COLO829 (cell line): Measurements from ENCODE around the gene SVIL.
"Not testable (repeated sequence)": the region's sequence is repeated elsewhere in the genome, so short reads cannot be mapped to it uniquely, and the experiment has no call there.

Experiments used
- DNase-seq: peaks from one replicate; pipeline ENCODE4 v3.0.0; 2012; ENCODE audit warnings: low spot score

The SVIL gene

GRCh38 chr10:29648983-29649268, 14.2 kb upstream of the SVIL start:
- DNase-seq, result no peak

- DNase-seq, result no peak
These were observed 13.6 kb upstream of the SVIL start for GRCh38 chr10:29648114-29648982.

- DNase-seq, result no peak
These were observed 12.7 kb upstream of the SVIL start for GRCh38 chr10:29647478-29647877.

- no peak for DNase-seq
These were observed 12.2 kb upstream of the SVIL start for GRCh38 chr10:29646960-29647461.

DNA sequence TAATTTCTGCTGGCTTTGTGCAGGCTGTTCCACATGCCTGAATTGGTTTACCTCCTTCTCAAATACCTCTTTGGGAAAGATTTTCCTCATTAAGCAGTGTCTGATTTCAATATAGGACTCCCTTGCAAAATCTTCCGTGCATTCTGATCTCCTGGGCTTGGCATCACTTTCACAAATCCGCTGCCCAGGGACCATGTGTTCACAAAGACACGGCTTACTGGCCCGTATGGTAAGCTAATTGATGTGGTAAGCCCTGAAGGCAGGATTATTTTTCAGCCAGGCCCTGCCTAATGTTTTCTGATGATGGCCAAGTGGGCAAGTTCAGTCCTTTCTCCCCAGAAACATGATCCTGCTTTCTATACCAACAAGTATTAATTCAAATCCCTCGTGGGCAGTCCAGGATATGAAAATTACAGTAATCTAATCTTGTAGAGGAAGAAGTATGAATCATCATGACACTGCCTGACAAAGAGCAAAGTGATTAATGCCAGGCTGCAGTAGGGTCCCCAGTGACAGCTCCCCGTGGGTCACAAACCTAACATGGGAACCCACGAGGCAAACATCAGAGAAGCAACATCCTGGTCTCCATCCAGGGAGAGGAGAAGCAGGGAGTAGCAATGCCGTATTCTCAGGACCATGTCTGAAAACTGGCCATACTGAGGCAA, 11.6 kb upstream of the SVIL start:
- DNase-seq, result peak; percentile 85

- DNase-seq, result no peak
These were observed 9.2 kb upstream of the SVIL start for GRCh38 chr10:29643771-29644501.

DNA sequence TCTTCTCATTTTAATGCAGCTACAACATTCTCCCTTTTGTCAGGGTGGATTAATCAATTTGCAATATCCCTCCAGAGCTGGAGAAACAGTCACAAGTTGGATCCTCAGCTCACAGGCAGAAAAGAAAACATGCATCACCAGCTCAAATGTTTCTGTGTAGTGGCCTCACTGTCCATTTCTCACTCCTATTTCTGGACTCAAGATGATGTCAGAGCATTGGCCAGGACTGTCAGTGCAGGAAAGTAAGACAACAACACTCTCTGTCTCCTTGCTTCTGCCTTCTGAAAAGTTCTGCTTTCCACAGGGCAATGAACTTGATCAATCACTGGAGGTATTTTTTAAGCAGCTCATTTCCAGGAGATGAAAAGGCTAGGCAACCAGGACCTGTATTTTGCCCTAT, 8.2 kb upstream of the SVIL start:
- no peak for DNase-seq

- DNase-seq, result no peak
These were observed 2.8 kb upstream of the SVIL start for GRCh38 chr10:29637537-29637936.

GRCh38 chr10:29636178-29636577, 1.4 kb upstream of the SVIL start:
- DNase-seq, result peak; percentile 52

DNA sequence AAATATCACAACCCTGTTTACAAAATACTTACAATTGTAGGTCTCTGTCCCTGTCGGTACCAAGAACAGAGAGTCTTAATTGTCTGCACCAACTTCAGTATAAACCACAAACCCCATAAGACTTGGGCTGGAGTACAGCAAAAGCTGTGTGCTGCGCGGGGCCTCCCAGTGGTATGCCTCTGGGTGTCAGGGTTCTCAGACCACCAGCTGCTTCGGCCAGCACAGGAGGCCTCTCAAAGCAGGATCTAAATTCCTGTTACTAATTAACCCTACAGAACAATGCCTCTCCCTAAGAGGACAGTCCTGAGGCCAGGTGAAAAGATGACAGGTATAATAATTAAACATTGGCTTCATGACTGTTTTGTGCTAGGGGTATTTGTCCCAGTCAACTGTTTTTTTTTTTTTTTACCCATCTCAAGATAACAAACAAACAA, 957 bp upstream of the SVIL start:
- DNase-seq, result no peak

DNA sequence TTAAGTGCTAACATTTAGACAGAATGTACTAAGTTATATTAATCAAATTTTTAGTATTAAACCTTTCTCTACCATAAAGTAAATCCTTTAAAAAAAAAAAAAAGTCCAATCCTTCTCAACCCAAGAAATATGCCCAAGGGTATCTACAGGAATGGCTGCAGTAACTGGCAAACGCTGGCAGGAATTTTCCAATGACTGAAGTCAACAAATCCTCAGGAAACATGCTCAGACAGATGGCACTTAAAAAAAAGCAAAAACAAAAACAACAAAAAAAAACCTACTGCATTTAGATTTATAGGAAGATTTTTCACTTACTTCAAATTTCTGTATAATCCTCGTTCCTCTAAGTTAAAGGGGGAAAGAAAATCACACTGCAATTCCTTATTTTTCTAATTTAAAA, 666 bp downstream of the SVIL start:
- no peak for DNase-seq

DNA sequence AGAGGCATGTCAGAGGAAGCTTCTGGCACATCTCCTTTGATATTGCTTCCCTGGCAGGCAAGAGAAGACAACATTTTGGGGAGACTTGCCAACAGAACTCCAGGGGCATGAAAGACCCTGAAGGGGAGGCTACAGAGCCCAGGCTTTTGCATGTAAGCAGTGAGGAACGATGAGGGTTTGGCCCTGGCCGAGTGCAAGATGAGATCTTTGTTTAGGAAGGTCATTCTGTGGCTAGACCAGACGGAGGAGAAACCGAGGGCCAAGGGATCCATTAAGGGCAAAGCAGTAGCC, 3.8 kb downstream of the SVIL start:
- no peak for DNase-seq

DNA sequence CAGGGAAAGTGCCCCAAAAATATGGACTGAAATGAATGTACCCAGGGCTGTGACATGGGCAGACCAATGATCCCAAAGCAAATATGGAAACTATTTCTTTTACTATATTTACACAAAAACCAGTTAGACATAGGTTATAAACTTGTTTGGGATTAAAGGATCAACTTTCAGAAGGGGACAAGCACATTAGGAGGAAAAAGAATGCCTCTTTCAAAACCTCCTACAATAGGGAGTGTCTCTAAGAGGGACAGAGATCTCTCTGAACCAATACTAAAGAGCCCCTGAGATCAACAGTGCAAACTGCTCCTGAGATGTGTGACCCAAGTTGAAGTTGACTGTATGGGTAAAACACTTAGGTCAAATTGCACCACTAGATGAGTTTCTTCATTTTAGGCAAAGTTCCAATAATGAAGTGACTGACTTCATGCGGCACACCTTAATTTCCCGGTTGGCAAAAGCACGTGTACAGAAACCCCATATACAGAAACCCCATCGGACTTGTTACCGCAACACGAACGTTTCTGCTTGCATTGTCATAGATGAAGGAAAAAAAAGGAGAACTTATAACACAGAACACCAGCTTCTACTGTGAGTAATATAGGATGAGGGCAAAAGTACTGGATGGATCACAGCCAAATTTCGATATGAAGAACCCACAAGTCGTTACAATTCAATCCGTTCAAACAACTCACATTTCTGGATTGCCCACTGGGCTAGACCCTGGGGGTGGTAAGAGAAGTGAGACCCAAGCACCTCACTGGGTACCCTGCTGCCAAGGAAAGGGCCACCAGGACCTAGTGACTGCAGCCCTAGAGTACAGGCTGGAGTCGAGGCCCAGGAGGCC, 4.3 kb downstream of the SVIL start:
- DNase-seq, result no peak

DNA sequence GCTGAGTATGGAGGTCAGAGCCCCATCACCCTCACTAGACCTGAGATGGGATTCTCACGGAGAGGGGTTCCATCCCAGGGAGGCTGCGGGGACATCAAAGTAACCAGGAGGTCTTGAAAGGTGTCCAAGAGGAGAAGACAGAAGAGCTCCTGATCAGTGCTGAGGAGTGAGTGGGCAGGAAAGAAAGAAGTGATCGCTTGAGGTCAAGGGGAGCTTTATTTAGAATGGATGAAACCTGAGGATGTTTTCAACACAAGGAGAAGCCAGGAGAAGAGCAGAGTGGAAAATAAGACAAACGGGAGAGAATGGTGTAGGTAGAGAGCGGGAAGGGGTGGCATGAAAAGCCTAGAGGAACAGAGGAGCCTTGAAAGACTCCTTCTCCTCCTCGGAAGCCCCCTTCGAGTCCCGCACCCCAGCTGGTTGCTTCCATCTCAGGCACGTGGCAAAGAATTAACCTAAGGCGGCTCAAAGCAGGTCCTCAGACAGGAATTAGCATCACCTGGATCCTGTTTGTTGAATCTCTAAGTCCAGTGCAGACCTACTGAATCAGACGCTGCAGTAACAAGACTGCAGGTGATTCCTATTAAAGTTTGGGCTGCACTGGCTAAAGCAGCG, 5.8 kb downstream of the SVIL start:
- DNase-seq, result no peak

DNA sequence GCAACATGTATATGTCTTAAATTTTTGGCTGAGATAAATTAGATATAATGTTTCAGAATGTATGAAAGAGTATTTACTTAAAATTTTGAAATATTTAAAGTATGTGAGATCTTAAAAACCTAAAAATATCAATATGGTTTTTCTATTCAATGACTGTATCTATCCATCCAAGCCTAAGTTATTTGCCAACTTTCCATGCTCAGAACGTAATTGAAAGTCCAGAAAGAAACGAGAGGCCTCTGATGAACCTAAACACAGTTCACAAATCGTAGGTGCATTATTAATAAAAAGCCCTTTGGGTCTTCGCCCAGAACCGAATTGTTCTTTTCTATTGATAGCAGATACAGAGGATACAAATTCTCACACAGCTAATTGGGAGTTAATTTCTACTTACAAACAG, 6.5 kb downstream of the SVIL start:
- DNase-seq, result no peak

GRCh38 chr10:29627201-29628132, 7.3 kb downstream of the SVIL start:
- DNase-seq, result peak; percentile 47

- not testable (repeated sequence) for DNase-seq
These were observed 10.4 kb downstream of the SVIL start for GRCh38 chr10:29624357-29624756.

- no peak for DNase-seq
These were observed 11.0 kb downstream of the SVIL start for GRCh38 chr10:29623797-29624196.

DNA sequence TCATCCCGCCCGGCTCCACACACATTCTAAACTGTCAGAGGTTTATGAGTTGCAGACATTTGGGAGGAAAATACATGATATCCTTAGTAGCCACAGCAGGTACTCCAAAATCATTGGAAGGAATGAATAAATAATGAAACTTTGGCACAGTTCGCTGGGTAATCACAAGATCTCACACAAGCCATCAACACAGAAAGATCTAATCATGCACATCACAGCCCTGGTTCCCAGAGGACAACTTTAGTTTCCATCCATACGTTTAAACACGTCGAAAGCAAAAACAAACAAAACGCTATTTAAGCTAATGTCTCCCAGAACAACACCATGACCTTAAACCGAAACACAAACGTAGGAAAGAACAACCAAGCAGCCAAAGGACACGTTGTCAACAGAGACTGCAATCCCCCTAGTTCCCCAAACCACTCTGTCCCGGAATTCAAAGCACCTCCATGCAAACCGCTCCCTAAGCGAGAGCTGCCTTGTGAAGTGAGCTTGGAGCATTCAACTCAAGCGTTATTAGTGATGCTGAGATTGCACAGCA, 12.3 kb downstream of the SVIL start:
- DNase-seq, result no peak

- no peak for DNase-seq
These were observed 13.6 kb downstream of the SVIL start for GRCh38 chr10:29621161-29621560.
